Posterior vena cava (tissue), 2 donors: ENCODE data around the gene ANKRD13B. TPM values are rescaled to one million over a fixed set of nuclear protein-coding genes. Genes with fewer than 3 reads are reported as not detected.

Source experiments
- DNase-seq: peaks from one replicate; pipeline ENCODE4 v3.0.0-alpha.2; 2020; ENCODE audit warnings: low spot score
- intact Hi-C, 2 donors: fragments of 100-400 bp; cut with DNase I; formaldehyde crosslinking; loops; one replicate each; pipeline versions ENCODE4 v1.14.1 to v1.14.2; 2022 to 2023
- total RNA-seq, 2 donors: library from RNA; stranded (reverse); fragmentation: NEBNext Ultra II Directional; extraction: Animal tissue kit (Norgen Biotek cat#: 25700); gene quantifications; one replicate each; pipeline ENCODE4 v1.2.1, GENCODE V29; 2021
- donor health status: DM: yes; HTN: yes; CAD: no.
- donor health status: DM: yes; HTN: yes; CAD: no.

The ANKRD13B gene
- total RNA-seq, 2 donors from 2014 or later: 11.2 to 11.5 TPM

GRCh38 chr17:29613352-29613837 is 20.5 kb downstream of the ANKRD13B start:
- peak; percentile 99 for DNase-seq
- intact Hi-C loops: no loop called here

- DNase-seq: no peak
- intact Hi-C loops: no loop called here
These were observed 20.9 kb downstream of the ANKRD13B start for GRCh38 chr17:29613856-29614255.

- no peak for DNase-seq
- intact Hi-C loops: no loop called here
These were observed 21.6 kb downstream of the ANKRD13B start for GRCh38 chr17:29614349-29615047.

GRCh38 chr17:29615048-29615385 is 22.1 kb downstream of the ANKRD13B start:
- peak; percentile 86 for DNase-seq
- intact Hi-C loops: no loop called here

- peak; percentile 95 for DNase-seq
- intact Hi-C loops: no loop called here
These were observed 22.8 kb downstream of the ANKRD13B start for GRCh38 chr17:29615492-29616299.

GRCh38 chr17:29616300-29617048 is 23.5 kb downstream of the ANKRD13B start:
- intact Hi-C loops: no loop called here
- no peak for DNase-seq

- intact Hi-C loops: no loop called here
- DNase-seq: peak; percentile 95
These were observed 24.2 kb downstream of the ANKRD13B start for GRCh38 chr17:29617125-29617480.

DNA sequence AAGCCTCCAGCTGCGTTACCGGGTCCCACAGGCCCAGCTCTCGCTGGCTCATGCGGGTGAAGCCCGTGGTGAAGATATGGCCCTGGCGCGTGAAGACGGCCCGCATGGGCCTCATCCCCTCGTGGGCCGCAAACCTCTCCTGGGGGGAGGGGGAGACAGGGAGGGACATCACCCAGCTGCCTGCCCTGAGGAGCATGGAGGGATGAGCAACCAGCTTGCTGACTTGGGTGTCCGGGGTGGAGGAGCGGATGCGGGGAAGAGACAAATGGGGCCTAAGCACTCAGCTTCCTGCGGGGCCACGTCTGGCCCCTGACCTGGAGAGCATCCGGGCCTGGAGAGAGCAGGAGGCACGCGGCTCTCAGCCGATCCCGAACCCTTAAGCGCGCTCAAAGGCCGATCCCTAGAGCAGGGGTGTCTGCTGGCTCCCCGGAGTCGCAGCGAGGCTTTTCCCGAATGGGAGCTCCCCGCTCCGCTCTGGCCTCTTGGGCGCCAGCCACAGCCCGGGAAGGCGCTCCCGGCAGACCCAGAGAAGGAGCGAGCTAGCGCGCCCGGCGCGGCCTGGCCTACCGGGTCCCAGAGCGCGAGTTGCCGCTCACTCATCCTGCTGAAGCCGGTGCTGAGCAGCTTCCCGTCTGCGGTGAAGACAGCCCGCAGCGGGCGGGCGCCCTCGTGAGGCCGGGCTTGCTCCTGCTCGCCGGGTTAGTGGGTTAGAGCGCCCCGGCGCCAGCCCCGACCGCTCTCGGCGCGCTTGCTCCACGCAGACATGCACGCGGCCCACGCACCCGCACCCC is 24.7 kb downstream of the ANKRD13B start:
- intact Hi-C loops: no loop called here
- peak; percentile 95 for DNase-seq

- intact Hi-C loops: no loop called here
- no peak for DNase-seq
These were observed 25.5 kb downstream of the ANKRD13B start for GRCh38 chr17:29618272-29619065.

- intact Hi-C loops: no loop called here
- no peak for DNase-seq
These were observed 26.3 kb downstream of the ANKRD13B start for GRCh38 chr17:29619251-29619650.

- intact Hi-C loops: loop anchor here in 1 of 2 donors (10.0 kb wide), 1 partner anchor 155 kb away; no protein-coding TSS in a partner anchor
- DNase-seq: no peak
These were observed 27.3 kb downstream of the ANKRD13B start for GRCh38 chr17:29620271-29620670.

DNA sequence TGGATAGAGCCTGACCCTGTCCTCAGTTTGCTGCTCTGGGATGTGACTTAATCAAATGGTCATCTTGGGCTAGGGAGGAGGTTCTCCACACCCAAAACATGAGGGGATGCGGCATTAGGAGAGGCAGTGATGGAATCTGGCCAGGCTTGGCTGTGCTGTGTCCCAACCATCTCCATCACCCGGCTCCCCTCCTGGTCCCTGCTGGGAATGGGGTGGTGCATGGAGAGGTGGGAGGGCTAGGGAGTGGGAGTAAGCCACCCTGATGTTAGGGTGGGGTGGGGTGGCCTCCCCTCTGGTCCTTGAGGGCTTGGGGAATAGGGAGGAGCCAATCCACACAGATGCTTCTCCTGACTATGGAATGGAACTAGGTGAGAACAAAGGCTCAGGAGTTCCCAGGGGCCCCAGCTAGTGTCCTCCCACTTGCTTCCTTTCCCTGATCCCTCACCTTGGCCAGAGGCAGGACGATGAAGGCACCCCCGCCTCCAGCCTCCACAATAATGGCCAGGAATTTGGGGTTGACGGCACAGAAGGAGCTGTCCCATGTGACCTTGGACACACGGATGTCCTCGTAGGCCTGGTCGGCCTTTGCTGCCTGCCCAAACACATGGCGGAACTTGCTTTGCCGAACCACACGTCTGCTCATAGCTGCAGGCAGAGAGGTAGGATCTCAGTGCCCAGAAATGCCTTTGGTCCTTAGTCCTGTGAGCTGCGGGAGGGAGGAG is 28.0 kb downstream of the ANKRD13B start:
- no peak for DNase-seq
- intact Hi-C loops: loop anchor here in 1 of 2 donors (10.0 kb wide), 1 partner anchor 154 kb away; no protein-coding TSS in a partner anchor

DNA sequence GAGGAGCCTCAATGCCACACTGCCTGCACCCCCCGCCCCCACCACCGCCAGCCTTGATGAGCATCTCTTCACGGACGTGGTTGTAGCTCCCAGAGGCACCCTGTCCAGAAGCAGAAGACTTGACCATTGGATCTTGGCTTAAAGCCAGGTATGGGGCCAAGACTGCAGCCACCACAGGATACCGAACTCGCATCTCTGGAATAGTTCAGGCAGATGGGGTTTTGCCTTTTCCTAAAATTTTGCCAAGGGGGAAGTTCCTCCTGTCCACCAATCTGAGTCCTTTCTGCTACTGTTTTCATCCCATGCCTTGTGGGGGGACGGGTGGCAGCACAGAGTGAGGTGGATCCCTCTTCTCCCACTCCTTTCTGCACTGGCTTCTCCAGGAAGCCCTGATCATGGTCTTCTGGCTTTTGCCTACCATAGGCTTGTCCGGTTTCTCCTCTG is 28.8 kb downstream of the ANKRD13B start:
- no peak for DNase-seq
- intact Hi-C loops: loop anchor here in 1 of 2 donors (10.0 kb wide), 1 partner anchor 153 kb away; no protein-coding TSS in a partner anchor

DNA sequence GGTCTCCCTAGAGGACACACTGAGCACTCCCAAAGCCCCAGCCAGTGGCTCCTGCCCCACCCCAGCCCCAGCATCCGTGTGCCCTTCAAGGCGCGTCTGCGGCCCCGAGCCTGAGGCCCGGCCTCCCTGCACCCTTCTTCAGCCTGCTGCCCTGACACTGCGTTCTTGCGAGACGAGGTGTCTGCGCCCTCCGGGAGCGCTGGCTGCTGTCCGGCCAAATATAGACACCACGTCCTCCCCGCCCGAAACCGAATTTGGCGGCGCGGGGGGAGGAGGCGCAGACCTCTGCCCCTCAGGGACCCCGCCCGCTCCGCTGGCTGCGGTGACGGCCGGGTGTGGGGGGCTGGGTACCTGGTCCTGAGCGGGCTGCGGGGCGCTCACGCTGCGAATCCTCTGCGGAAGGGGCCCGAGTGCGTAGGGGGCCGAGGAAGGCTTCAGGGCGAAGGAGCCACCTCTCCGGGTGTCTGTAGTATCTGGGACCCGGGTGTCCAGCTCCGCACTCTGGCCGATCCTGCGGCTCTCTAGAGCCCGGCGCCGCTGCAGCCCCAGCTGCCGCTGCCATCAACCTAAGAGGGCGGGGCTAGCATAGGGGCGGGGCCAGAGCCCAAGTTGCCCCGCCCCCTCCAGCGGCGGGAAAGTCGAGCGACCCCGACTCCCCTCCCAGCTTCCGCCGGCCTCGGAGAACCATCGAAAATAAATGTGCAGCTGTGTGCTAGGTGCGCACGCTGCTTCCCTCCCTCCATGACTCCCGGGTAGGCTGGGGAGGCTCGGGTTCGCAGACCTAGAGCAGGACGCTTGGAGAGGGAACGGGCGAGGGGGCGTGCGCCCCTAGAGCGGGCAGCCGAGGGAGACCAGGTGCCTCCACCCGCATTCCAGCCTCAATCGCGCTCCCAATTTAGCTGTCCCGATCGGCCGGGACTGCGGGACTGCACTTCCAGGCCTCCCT is 29.7 kb downstream of the ANKRD13B start, which contains the start of gene CORO6:
Gene CORO6 (minus strand): TSS at position 576 of the 946 bp plus-strand sequence. CDS start 1,491 bp downstream, outside the sequence.
- no peak for DNase-seq
- intact Hi-C loops: loop anchor here in 1 of 2 donors (10.0 kb wide), 1 partner anchor 152 kb away; no protein-coding TSS in a partner anchor

DNA sequence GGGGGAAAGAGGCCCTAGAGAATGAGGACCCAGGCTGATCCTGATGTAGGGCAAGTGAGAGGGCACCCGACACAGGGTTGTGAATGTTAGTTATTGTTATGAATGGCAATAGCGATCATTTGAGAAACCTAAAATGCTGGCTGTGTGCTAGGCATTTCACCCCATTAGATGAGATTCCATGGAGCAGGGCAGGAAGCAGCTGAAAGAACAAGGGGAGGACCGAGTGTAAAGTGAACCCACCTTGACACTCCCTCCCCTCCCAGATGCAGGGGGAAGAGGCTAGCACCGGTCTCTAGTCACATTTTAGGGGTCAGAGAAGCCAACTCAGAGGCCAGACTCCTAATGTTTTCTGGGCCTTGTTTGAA is 30.3 kb downstream of the ANKRD13B start:
- DNase-seq: no peak
- intact Hi-C loops: loop anchor here in 1 of 2 donors (10.0 kb wide), 1 partner anchor 152 kb away; no protein-coding TSS in a partner anchor

- DNase-seq: no peak
- intact Hi-C loops: loop anchor here in 1 of 2 donors (10.0 kb wide), 1 partner anchor 150 kb away; no protein-coding TSS in a partner anchor
These were observed 31.7 kb downstream of the ANKRD13B start for GRCh38 chr17:29624586-29624985.
